ENCODE data around the gene GPAT2. TPM values are rescaled to one million over a fixed set of nuclear protein-coding genes. Genes with fewer than 3 reads are reported as not detected.

The GPAT2 gene
- 7.6 and 37.0 TPM in 2 replicates for total RNA-seq

GRCh38 chr2:96034792-96035191, at the start of gene GPAT2:
GPAT2 (minus strand) TSS chr2:96034916; CDS start chr2:96032359, 2,557 bp downstream.

GRCh38 chr2:95991351-95992094, 43.2 kb downstream of the GPAT2 start, which contains the start of gene ANKRD36C:
ANKRD36C (minus strand) TSS chr2:95991824; CDS start chr2:95991708, 116 bp downstream.

Other genes starting within 250 kb of the GPAT2 start
- 30.7 and 43.7 TPM in 2 replicates for gene ANKRD36C, start 43.1 kb downstream of the GPAT2 start, total RNA-seq
- 2.0 TPM in 1 of 2 replicates, not detected in the other for gene ADRA2B, start 81.7 kb upstream of the GPAT2 start, total RNA-seq
- gene ASTL, start 103.6 kb upstream of the GPAT2 start, total RNA-seq = under 0.01 TPM in 1 of 2 replicates, not detected in the other
- 2.3 and 2.9 TPM in 2 replicates for gene DUSP2, start 110.5 kb upstream of the GPAT2 start, total RNA-seq
- gene STARD7, start 173.9 kb upstream of the GPAT2 start, total RNA-seq = 145 and 240 TPM in 2 replicates
- gene TMEM127, start 231.1 kb upstream of the GPAT2 start, total RNA-seq = 18.6 and 22.0 TPM in 2 replicates
- gene CIAO1, start 231.3 kb upstream of the GPAT2 start, total RNA-seq = 87.8 and 94.4 TPM in 2 replicates